Eye (tissue), 1 donor: ENCODE measurements around the gene PGBD5.
A peak's percentile ranks its signal among the peaks of the same experiment; 100 is the strongest.

ENCODE experiments used
- DNase-seq: peaks from one replicate; pipeline ENCODE4 v3.0.0-alpha.2; 2015

PGBD5 gene

GRCh38 chr1:230394134-230394533 lies 32.0 kb downstream of the PGBD5 start:
- no peak for DNase-seq

- no peak for DNase-seq
Observed at GRCh38 chr1:230393722-230394121, 32.4 kb downstream of the PGBD5 start.

- no peak for DNase-seq
Observed at GRCh38 chr1:230392920-230393521, 33.1 kb downstream of the PGBD5 start.

- DNase-seq, result no peak
Observed at GRCh38 chr1:230392536-230392909, 33.6 kb downstream of the PGBD5 start.

GRCh38 chr1:230391776-230392535 lies 34.2 kb downstream of the PGBD5 start:
- no peak for DNase-seq

GRCh38 chr1:230390371-230390770 lies 35.8 kb downstream of the PGBD5 start:
- DNase-seq, result no peak

- no peak for DNase-seq
Observed at GRCh38 chr1:230387876-230388275, 38.3 kb downstream of the PGBD5 start.

GRCh38 chr1:230387296-230387695 lies 38.8 kb downstream of the PGBD5 start:
- DNase-seq, result no peak

GRCh38 chr1:230386637-230387262 lies 39.4 kb downstream of the PGBD5 start:
- DNase-seq, result no peak

GRCh38 chr1:230385930-230386329 lies 40.2 kb downstream of the PGBD5 start:
- DNase-seq, result no peak

- DNase-seq, result no peak
Observed at GRCh38 chr1:230385158-230385450, 41.0 kb downstream of the PGBD5 start.

- DNase-seq, result no peak
Observed at GRCh38 chr1:230384380-230385157, 41.6 kb downstream of the PGBD5 start.

GRCh38 chr1:230383425-230383824 lies 42.7 kb downstream of the PGBD5 start:
- DNase-seq, result no peak

GRCh38 chr1:230382001-230382491 lies 44.1 kb downstream of the PGBD5 start:
- peak; percentile 45 for DNase-seq

GRCh38 chr1:230381585-230381984 lies 44.5 kb downstream of the PGBD5 start:
- no peak for DNase-seq

- DNase-seq, result no peak
Observed at GRCh38 chr1:230381049-230381467, 45.1 kb downstream of the PGBD5 start.

- no peak for DNase-seq
Observed at GRCh38 chr1:230379928-230380327, 46.2 kb downstream of the PGBD5 start.

- no peak for DNase-seq
Observed at GRCh38 chr1:230379462-230379861, 46.7 kb downstream of the PGBD5 start.

- DNase-seq, result no peak
Observed at GRCh38 chr1:230377851-230378250, 48.3 kb downstream of the PGBD5 start.

GRCh38 chr1:230377324-230377723 lies 48.8 kb downstream of the PGBD5 start:
- DNase-seq, result no peak

GRCh38 chr1:230376296-230376695 lies 49.8 kb downstream of the PGBD5 start:
- no peak for DNase-seq

GRCh38 chr1:230375780-230376179 lies 50.4 kb downstream of the PGBD5 start:
- no peak for DNase-seq

GRCh38 chr1:230375147-230375546 lies 51.0 kb downstream of the PGBD5 start:
- no peak for DNase-seq
